Muscle of arm (tissue), 12 donors: Measurements from ENCODE around the gene GALNT17. TPM values are rescaled to one million over a fixed set of nuclear protein-coding genes. Genes with fewer than 3 reads are reported as not detected.
"Not testable (repeated sequence)": the region's sequence is repeated elsewhere in the genome, so short reads cannot be mapped to it uniquely, and the experiment has no call there.

Source experiments
- DNase-seq: peaks from one replicate; pipeline ENCODE4 v3.0.0-alpha.2; 2013
- polyA plus RNA-seq, 12 donors: library from polyadenylated mRNA; unstranded; fragments of 120-200 nt; gene quantifications; one replicate each; pipeline ENCODE4 v1.2.1, GENCODE V29; 2013; ENCODE audit not compliant: insufficient read length in 12 of 12

The GALNT17 gene
- polyA plus RNA-seq, 12 donors: 22.7 to 40.4 (median 33.6) TPM; not detected in 1

DNA sequence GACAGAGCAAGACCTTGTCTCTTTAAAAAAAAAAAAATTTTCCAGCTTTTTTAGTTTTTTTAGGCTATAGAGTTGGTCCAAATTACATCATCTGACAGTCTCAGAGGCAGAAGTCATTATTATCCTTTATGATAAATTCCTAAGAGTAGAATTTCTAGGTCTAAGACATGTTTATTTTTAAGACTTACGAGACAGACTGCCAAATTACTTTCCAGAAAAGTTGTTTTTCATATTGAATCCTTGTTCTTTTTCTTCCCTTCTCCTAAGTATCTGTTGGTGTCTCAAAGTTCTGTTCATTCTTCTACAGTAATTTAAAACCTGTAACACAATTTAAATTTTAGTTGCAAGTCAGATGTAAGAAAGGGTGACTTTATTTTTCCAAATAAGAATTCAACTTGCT is 421.4 kb downstream of the GALNT17 start:
- DNase-seq: peak; percentile 56

DNA sequence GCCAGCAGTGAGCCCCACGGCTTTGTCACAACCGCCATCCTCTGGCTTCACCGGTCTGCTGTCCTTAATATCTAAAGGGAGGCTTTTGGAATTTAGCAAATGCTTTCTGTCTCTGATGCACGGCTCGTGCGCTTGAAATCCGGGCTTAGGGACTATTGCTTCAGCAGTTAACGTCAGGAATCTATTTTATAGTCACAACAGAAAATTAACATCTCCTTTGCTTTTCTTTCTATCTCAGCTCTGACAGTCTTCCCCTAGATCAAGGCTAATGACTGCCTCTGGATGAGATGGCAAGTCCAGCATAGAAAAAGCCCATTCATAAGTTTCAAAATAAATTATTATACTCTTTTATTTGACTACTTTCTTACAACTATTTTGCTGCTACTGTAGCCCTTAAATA is 423.8 kb downstream of the GALNT17 start:
- no peak for DNase-seq

DNA sequence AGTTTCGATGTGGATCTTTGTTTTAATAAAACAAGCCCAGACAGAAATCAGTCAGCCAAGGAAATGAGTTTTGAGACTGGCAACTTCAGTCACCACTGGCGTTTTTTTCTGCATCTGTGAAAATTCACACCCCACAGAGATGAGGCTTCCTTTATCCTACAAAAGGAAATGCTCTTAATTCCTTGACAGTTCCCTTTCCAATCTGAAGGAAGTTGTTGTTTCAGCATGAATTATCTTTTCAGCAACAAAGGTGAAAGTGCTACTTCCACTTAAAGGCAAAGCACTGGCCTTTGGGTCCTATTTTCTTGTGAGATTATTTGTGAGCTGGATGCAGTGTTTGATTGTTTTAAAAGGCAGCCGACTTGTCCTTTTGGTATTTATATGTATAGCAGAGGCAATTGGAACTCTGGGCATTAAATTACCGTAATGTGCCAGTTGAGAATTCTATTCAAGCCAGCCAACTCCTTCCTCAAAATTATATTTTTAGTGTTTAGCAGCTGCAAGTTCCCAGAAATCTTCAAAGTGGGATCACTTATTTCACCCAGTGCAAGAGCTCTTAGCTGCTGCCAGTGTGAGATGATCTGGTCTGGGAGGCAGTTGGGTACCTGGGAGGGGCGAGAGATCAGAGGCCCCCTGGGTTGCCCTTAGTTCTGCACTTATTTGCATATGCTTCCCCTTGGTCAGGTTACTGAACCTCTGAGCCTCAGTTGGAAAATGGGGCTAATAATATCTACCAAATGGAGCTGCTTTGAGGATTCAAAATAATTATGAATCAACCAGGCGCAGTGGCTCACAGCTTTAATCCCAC is 427.1 kb downstream of the GALNT17 start:
- peak; percentile 43 for DNase-seq

DNA sequence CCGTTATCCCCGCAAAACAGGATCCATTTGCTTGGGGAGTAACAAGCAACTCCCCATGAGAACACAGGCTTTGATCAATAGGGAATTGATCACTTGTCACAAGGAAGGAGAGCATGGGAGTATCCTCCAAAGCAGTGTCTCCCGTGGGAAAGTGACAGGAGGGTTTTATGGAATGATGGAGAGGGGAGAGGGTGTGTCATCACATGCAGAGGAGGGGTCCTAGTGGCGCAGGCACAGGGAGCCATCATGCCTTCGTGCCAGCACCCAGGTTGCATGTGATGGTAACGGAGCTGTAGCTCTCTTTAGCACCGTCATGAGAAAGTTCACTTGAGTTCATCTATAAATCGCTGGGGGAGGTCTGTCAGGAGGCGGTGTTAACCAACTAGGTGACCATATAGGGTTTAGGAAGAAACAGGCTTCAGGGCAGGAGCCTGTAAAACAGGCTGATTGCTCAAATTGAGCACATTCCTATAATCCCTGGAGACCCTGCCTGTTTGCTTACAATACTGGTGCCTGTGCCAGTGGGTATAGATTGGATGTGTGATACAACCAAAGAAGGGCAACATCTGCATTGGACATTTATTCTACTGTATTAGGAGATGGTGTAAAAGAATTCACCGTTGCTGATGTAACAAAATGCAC is 428.5 kb downstream of the GALNT17 start:
- no peak for DNase-seq

DNA sequence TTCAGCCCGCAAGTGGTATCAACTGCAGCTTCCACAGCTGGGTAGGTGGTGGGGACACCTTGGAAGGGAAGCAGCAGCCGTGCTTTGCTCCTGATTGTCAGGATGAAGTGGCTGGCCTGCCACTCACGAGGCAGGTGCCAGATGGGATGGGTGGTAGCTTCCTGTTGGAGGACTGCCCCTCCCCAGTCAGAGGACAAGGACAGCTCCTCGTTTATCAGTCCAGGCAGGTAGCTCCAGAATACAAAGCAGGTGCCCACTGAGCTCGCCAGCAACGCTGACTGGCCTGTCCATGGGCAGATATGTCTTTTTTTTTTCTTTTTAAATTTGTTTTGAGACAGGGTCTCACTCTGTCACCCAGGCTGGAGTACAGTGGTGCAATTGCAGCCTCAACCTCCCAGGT is 431.3 kb downstream of the GALNT17 start:
- no peak for DNase-seq

DNA sequence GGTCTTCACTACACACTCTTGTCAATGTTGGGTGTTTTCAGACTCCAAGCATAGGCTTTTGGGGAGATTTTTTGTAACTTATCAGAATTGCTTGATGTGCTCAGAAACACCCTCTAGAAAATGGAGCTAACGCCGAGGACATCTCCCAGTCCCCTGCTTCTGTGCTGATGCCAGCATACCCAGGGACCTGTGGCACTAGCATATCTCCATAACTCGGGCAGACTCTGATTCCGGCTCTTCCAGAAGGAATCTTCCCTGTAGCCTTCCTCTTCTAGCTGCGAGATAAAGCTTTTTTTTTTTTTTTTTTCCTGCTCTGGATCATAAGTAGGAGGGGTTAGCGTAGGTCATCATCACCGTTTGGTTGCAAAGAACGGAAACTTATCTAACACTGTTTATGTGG is 434.4 kb downstream of the GALNT17 start:
- no peak for DNase-seq

DNA sequence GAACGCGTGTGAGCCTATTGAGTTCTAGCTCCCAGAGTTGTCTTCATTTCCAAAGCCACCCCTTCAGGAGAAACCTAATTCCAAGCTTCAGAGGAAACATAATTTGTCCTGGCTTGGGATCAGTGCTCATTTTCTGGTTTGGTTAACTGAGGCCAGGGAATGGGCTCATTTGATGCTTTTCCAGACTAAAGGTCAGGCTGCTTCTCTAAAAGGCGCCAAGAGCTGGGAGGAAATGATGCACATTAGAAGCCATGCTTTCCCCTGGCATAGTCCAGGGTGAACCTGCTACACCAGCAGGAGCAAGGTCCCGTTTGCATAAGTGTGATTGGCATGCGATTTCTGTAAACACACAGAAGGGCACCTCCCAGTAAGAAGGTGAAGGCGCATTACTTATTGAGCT is 435.0 kb downstream of the GALNT17 start:
- DNase-seq: no peak

DNA sequence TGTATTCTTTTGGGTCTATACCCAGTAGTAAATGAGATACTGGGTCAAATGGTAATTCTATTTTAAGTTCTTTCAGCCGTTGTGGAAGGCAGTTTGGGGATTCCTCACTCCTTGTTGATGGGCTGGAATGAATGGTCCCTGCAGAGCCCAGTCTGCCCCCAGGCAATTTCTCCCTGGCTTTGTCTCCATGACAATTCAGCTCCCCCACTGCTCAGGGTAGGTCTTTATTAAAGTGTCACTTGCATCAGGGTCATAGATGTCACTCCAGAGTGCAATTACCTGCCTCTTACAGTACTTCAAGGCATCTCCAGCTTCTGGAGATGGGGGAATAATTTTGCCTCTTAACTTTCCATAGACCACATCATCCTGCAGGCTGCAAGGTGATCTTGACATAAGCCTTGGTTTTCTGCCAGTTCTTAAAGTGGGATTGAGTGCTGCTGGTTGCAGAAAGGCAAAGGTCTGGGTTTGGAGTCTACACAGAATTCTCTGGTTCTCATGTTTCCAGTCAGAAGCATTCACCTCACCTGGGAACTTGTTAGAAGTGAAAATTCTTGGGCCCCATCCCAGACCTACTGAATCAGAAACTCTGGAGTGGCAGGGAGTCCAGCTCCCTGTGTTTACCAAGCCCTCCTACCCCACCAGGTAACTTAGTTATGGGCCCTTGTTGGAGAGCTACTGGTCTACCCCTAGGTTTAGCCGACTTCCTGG is 442.4 kb downstream of the GALNT17 start:
- no peak for DNase-seq

DNA sequence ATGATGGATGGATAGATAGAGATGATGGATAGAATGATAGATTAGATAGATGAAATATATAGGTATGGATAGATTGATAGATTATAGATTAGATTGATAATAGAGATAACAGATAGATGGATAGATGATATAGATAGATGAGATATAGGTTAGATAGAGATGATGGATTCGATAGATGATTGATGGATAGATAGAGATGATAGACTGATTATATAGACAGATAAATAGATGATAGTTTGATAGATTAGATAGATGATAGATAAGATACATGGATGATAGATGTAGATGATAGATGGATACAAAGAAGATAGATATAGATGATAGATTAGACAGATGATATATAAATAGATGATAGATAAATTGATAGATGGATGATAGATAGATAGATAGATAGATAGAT is 448.1 kb downstream of the GALNT17 start:
- no peak for DNase-seq

DNA sequence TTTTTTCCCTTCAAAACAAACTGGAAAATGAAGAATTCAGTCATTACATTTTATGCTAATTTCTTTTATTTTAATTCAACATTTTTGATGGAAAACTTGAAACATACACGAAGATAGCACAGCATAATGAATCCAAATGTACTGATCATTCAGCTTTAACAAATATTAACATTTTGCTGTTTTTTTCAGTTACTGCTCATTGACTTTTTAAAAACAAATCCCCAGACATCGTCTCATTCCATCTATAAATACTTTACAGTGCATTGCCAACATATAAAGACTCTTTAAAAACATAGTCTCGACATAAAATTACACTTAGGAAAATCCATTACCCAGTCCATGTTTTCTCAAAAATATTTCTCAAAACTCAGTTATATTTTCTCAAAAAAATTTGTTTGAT is 452.3 kb downstream of the GALNT17 start:
- DNase-seq: peak; percentile 28

DNA sequence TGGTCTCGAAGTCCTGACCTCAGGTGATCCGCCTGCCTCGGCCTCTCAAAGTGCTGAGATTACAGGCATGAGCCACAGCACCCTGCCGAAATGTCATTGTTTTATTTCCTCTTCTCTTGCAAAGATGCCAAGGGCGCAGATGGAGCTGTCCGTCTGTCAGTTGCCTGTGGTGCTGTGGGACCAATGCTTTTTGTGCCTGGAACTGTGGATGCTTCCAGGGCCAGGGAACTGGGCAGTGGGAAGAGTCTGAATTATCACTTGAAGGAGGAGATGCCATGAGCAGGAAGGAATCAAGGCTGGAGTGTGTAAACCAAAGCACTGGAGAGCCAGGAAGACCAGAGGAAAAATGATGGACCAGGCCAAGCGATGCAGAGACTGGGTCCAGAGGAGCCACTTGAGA is 459.9 kb downstream of the GALNT17 start:
- no peak for DNase-seq

DNA sequence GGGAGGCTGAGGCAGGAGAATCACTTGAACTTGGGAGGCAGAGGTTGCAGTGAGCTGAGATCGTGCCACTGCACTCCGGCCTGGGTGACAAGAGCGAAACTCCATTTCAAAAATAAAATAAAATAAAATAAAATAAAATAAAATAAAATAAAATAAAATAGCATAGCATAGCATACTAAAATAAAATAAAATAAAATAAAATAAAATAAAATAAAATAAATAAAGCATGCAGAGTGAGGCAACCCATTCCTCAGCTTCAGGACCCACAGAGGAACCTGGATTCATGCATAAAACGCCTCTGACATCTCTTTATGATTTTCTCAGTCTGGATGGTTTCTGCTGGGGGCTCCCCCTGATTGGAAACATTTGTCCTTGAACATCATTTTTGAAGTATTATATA is 460.4 kb downstream of the GALNT17 start:
- DNase-seq: not testable (repeated sequence)

DNA sequence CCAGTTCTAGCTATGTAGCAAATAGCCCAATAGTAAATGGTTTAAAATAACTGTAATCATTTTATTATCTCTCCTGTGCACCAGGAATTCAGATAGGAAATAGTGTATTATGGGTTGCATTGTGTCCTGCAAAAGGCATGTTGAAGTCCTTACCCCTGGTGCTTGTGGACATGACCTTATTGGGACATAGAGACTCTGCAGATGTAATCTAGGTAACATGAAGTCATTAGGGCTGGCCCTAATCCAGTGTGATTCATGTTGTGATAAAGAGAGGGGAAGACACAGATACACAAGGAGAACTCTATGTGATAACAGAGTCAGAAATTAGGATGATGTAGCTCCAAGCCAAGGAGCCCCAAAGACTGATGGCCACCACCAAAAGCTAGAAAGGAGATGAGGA is 462.8 kb downstream of the GALNT17 start:
- DNase-seq: no peak

DNA sequence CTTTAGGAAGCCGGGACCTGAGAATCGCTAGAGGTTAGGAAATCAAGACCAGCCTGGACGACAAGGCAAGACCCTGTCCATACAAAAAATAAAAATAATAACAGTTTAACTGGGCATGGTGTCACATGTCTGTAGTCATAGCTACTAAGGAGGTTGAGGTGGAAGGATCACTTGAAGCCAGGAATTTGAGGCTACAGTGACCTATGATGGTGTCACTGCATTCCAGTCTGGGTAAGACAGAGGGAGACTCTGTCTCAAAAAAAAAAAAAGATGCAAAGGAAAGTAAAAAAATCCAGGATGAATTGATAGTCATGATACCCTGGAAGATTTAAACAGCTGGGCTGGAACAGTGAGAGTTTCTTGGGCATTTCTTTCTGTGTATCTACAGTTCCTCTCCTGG is 463.2 kb downstream of the GALNT17 start:
- DNase-seq: no peak

DNA sequence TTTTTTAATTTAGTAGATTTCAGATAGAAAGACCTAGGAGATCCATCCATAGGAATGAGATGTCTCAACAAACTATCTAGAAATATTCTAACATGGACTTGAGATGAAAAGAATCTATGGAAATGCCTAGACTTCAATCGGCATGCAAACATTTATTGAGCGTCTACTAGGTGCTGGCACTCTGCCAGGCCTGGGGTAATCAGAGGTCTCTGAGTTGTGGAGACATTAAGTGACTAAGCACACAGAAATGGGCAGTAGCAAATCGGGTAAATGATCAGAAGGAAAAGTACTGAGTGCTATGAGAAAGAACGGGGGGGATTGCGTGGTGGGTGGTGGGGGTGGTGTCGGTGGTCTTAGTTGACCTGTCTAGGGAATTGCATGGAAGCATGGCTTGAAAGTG is 466.6 kb downstream of the GALNT17 start:
- DNase-seq: no peak

DNA sequence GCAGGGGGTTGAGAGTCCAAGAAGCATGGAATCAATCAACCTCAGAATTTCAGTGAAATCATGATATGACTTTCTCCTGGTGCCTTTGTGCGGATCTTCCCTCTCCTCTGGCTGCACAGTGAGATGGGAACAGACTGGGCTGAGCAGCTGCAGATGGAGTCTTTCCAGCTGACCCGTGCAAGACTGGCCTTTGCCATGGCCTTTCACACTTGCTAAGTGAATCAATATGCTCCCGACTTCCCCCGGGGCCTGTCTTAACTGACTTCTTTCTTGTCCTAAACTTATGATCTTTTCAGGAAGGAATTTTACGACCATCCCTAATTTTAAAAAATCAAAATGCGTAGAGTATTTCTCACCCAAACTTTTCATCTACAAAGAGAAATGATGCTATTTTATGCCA is 469.9 kb downstream of the GALNT17 start:
- peak; percentile 75 for DNase-seq

DNA sequence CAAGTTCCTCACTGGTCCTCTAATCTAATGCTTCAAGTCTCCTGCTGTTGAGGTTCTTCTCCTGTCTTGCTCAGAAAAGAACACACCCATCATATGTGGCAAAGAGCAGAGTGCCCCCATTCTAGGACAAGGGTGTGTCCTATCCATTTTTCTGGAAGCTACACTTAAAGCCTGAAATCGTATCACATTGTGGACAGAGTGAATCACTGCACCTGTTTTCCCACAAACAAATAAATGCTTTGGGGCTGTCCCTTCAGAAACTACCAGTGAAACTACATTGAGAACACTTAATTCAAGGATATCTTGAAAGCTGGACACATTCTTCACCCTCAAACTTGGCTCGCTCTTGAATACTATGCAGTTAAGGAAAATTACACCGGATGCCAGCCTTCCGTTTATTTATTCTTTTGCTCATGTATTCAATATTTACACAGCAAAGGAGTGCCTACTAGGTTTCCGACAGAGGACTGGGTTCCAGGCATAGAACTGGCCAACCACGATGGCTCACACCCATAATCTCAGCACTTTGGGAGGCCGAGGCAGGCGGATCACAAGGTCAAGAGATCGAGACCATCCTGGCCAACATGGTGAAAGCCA is 473.0 kb downstream of the GALNT17 start:
- no peak for DNase-seq

DNA sequence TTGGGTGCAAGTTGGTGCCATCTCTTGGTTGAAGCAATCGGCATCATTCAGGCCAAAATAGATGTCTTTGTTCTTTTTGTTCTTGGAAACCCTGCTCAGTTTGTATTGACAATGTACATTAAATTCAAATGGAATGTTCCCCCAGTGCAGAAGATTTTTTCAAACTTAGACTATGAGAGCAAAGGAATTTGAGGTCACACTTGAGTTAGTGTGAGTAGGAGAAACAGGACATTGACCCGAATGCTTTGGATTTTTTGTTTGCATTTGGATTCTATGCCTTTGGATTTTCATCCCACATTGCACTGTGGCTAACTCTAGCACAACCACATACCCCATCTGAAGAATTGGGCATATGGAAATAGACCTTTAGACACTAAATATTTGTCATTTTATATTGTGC is 480.0 kb downstream of the GALNT17 start:
- DNase-seq: no peak

DNA sequence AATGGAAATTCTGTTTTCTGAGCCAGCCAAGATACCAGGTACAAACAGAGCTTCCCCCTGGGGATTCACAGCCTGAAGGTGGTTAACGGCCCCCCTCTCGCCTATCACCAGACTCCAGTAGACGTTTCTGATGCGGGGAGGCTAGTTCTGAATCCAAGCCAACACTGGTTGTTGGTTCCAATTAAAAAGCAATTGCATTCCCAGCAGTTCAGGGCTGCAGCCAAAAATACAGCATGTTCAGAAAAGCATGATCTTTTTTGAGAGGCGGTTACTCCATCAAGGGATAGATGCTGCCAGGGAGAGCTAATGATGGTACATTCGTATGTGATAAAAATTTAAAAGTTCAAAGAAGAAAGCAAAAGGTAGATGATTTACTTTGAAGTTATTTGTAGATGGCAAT is 481.0 kb downstream of the GALNT17 start:
- peak; percentile 78 for DNase-seq

DNA sequence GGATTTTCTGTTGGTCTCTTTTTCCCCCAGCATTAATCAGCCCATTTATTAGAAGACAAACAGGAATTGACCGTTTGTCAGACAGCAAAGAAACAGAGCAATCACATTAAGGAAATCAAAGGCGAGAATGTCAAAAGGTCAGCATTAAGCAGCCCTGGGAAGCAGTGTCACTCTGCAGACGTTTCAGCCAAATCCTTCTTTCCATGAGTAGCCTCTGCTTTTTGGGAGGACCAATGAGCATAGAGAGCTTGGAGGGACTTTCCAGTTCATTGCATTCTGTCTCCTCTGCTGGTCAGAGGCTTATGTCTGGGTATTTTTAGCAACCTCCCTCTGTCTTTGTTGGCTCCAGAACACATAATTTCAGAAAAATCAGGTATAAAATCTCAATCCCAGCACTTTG is 481.4 kb downstream of the GALNT17 start:
- peak; percentile 66 for DNase-seq

DNA sequence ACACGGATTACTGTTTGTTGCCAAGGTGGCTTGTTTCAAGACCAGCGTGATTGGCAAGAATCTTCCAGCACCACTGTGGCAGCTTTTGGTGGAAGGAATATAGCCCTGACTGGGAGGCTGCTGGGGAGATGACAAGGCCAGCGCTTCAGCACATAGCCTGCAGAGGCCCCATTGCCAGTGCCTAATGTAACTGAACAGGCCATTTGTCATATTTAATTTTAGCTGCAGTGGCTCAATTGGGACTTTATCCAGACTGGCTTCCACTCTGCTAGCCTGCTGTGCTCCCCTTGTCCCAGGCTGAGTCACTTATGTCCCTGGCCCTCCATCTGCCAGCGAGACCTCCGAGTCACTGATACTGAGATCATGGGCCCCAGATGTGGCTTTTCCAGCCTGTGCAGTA is 483.1 kb downstream of the GALNT17 start:
- no peak for DNase-seq

DNA sequence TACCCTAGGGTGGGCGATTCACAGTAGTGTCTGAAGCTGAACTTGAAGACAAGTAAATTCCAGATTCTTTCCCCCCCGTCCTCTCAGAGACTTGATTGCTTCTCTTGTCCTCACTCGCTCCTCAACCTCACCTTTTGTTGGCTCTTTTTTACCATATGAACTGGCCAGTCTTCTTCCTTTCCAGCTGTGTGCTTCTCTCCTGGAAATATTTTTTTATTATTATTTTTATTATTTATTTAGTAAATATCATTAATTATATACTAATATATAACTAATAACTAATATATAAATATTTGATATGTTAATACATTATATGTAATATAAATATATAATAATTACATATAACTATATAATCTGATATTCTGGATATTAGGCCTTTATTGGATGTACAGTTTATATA is 484.3 kb downstream of the GALNT17 start:
- DNase-seq: no peak

DNA sequence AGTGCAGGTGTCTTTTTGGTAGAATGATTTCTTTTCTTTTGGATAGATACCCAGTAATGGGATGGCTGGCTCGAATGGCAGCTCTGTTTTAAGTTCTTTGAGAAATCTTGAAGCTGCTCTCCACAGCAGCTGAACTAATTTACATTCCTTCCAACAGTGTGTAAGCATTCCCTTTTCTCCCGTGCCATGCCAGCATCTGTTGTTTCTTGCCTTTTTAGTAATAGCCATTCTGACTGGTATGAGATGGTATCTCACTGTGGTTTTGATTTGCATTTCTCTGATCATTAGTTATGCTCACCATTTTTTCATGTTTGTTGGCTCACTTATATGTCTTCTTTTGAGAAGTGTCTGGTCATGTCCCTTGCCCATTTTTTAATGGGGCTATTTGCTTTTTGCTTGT is 486.3 kb downstream of the GALNT17 start:
- DNase-seq: no peak
